Right lung (tissue), 5 donors: ENCODE data around the gene FBXO48. TPM values are rescaled to one million over a fixed set of nuclear protein-coding genes. Genes with fewer than 3 reads are reported as not detected.

ENCODE experiments used
- DNase-seq, 2 donors: peaks; one replicate each; pipeline ENCODE4 v3.0.0-alpha.2; 2013
- polyA plus RNA-seq, 5 donors: library from polyadenylated mRNA; unstranded; fragments of 120-200 nt; gene quantifications; one replicate each; pipeline versions ENCODE4 v1.2.1 to v1.2.3, GENCODE V29; 2013; ENCODE audit warnings: inconsistent platforms in 1 of 5, low replicate concordance in 1 of 5; ENCODE audit not compliant: insufficient read length in 5 of 5, insufficient read depth in 1 of 5

The FBXO48 gene
- polyA plus RNA-seq, 5 donors = 1.8 to 3.3 (median 2.9) TPM

- DNase-seq = no peak
These were observed 52.6 kb downstream of the FBXO48 start for GRCh38 chr2:68414452-68414851.

- no peak for DNase-seq
These were observed 53.6 kb downstream of the FBXO48 start for GRCh38 chr2:68413466-68413865.

- no peak for DNase-seq
These were observed 54.8 kb downstream of the FBXO48 start for GRCh38 chr2:68412127-68412819.

- no peak for DNase-seq
These were observed 55.5 kb downstream of the FBXO48 start for GRCh38 chr2:68411397-68412126.

Other genes starting within 250 kb of the FBXO48 start
- 10 to 100 TPM; 57.7 to 69.1 (median 62.7) TPM for gene PPP3R1, start 214.8 kb downstream of the FBXO48 start, polyA plus RNA-seq
- 10 to 100 TPM; 44.8 to 58.1 (median 48.1) TPM for gene CNRIP1, start 147.3 kb downstream of the FBXO48 start, polyA plus RNA-seq
- gene PLEK, start 102.0 kb downstream of the FBXO48 start, polyA plus RNA-seq = 10 to 100 TPM in 3 of 5 donors, 1 to 10 TPM in 2; 9.5 to 14.0 (median 11.2) TPM
- gene APLF, start 291 bp upstream of the FBXO48 start, polyA plus RNA-seq = 1 to 10 TPM; 3.0 to 4.3 (median 3.5) TPM
- gene PROKR1, start 176.3 kb upstream of the FBXO48 start, polyA plus RNA-seq = under 1 TPM; 0.05 to 0.18 (median 0.07) TPM